UCSD-AML1 (cell line): Measurements from ENCODE around the gene EPHB2.
A peak's percentile ranks its signal among the peaks of the same experiment; 100 is the strongest.

Experiments used
- DNase-seq: peaks from one replicate; lab custom pipeline; 2025; ENCODE audit not compliant: unreplicated experiment; lab: John Stamatoyannopoulos, UW

EPHB2 gene

DNA sequence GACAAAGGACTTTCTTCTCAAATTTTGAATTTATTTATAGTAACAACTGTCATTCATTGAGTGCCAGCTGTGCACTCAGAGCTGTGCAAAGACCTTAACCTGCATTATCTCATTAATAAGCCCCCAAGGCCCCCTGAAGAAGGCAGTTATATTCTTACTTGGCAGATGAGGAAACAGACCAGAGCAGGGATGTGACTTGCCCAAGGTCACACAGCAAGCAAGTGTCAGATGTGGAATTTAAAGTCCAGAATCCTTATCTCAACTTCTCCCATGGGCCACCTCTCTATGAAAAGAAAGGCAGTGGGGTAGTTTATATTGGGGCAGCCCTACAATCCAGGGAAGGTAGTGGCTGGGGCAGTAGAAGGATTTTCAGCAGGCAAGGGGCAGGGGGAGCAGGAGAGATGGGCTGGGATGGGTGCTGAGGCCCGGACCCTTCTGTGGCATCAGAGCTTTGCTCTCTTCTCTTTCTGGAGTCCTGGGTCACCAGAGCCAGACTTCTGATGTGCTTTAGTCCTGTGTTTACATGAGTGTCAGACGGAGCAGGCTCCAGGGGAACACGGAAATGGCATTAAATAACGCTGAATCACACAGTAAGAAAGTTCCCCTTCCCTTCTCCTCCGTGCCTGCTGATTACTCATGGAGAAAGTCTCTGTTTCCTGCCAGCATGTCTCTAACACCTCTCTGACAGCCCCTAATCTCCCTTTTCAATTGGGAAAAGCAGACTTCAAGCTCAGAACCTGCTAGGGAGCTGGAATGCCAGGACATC, 39.5 kb downstream of the EPHB2 start:
- peak; percentile 46 for DNase-seq

DNA sequence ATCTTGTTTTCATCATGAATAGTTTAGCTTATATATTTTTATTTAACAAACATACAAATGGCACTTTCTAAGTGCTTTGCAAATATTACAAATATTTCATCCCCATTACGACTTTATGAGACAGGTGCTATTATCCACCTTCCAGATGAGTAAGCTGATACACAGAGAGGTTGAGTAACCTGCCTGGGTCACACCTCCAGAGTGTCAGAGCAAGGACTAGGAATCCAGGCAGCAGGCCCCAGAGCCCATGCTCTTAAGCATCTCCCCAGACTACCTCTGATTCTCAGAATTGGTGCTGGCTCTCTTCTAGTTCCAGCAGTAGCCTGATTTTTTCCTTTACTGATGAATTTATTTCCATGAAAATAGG, 40.0 kb downstream of the EPHB2 start:
- no peak for DNase-seq

GRCh38 chr1:22751124-22751531, 40.5 kb downstream of the EPHB2 start:
- no peak for DNase-seq

- no peak for DNase-seq
Measured at GRCh38 chr1:22752339-22752738, 41.7 kb downstream of the EPHB2 start.

DNA sequence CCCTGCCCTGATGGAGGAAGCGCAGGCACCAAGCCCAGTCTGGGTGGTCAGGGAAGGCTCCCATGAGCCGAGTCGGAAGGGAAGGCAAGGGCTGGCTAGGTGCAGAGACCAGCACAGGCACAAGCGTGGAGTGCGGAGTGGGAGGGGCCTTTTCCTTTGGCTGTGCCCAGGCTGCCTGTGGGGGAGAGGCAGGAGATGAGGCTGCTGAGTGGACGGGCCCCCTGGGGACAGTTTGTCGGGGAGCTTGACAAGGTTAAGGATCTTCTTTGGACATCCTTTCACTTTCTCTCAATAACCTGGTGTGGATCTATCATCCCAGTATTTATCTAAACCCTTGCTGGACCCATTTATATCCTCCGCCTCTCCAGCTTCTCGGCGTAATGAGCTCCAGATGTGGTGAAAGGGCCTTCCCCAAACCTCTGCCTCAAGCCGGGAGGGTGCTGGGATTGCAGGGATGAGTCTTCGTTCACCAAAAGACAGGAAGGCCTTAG, 42.9 kb downstream of the EPHB2 start:
- DNase-seq: no peak

- no peak for DNase-seq
Measured at GRCh38 chr1:22754106-22754768, 43.6 kb downstream of the EPHB2 start.

GRCh38 chr1:22754824-22755223, 44.2 kb downstream of the EPHB2 start:
- no peak for DNase-seq

GRCh38 chr1:22755641-22756040, 45.0 kb downstream of the EPHB2 start:
- no peak for DNase-seq

DNA sequence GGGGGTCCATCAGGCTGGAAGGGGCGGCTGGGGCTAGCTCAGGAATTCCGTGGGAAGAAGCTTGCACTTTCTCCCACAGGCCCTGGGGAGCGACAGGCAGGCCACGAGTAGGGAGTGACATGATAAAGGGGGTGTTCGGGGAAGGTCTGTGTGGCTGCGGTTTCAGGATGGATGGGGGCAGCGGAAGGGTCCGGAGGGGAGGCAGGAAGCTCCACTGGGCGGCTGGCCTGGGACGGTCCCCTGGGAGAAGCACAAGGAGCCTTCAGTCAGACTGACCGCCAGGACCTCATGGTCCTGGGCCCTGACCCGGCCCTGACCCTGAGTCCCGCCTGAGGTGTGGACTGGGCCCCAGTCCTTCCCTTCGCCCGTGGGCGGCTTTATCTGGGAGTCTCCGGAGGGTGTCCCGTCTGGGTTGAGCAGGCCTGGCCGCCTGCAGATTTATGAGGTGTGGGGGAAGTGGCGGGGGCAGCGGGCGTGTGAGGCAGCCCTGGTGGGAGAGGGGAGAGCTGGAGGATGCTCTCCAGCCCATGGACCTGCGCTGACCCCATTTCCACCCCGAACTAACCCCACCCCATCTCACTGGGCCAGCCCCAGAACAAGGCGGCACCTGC, 45.6 kb downstream of the EPHB2 start:
- no peak for DNase-seq

GRCh38 chr1:22760455-22760854, 49.8 kb downstream of the EPHB2 start:
- DNase-seq: no peak

DNA sequence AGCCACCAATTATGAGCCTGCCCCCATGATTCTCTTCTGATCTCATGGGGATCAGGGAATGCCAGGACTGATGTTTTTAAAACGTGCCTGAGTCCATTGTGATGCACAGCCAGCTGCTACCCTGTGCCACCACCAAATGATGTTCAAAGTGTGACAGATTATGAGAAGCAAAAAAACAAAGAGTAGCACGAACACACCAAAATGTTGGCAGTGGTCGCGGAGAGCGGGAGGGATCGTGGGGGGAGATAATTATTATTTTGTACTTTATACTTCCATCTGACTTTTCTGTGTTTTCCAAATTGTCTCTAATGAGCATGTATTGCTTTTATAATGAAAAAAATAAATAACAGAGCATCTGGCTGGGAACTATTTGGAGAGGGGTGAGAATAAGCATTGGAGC, 50.5 kb downstream of the EPHB2 start:
- no peak for DNase-seq

- no peak for DNase-seq
Measured at GRCh38 chr1:22761821-22762220, 51.2 kb downstream of the EPHB2 start.

DNA sequence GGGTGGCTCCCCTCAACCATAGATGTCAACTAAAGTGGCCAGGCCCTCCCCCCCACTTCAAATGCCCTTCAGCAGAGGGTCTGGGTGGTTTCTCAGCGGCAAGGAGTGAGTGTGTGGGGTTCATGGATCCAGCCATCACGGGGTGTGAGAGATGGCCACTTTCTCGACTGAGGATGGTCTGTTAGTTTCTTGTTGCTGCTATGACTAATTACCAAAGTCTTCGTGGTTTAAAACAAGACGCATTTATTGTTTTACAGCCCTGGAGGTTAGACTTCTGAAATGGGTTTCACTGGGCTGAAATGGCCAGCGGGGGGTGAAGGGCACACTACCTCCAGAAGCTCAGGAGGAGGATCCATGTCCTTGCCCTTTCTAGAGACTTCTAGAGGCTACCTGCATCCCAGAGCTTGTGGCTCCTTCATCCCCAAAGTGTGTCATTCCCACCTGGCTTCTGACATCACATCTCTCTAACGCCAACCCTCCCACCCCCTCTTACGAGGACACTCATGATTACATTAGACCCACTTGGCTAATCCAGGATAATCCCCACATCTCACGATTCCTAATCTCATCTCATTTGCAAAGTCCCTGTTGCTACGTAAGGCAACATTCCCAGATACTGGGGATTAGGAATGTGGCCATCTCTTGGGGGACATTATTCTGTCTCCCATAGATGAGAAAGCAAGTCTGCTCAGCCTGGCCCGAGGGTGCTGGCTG, 53.0 kb downstream of the EPHB2 start:
- DNase-seq: no peak

DNA sequence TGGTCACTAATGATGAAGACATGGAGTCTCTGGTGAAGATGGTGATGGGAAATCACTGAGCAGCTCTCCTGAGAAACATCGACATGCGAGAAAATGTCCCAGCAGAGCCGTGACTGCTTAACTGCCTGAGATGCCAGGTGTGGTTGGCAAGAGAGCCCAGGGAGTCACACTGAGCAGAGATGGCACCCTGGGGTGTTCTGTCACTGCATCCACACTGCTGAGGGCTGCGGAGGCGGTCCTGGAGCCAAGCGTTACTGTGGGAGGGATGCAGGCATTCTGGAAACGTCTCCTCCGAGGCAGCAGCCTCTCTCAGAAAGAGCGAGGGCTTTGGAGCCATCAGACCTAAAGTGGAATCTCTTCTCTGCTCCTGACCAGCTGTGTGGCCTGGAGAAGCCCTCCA, 57.2 kb downstream of the EPHB2 start:
- DNase-seq: no peak

- no peak for DNase-seq
Measured at GRCh38 chr1:22769932-22770331, 59.3 kb downstream of the EPHB2 start.

GRCh38 chr1:22772014-22772413, 61.4 kb downstream of the EPHB2 start:
- no peak for DNase-seq

- no peak for DNase-seq
Measured at GRCh38 chr1:22773981-22774832, 63.6 kb downstream of the EPHB2 start.

DNA sequence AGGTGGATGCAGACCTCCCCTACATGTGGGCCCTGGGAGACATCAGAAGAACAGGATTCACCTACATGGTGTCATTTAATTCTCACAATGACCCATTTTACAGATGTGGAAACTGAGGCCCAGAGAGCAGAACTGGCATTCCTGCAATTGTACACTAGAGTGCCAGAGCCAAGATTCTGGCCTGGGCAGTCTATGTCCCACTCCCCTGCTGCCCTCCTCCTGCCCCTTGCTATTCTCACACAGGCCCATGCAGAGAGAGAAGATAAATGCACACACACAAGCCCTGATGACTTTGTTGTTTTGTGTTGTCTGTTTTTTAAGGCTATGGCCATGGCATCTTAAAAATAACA, 64.2 kb downstream of the EPHB2 start:
- DNase-seq: no peak

GRCh38 chr1:22775478-22775877, 64.8 kb downstream of the EPHB2 start:
- DNase-seq: no peak

- DNase-seq: no peak
Measured at GRCh38 chr1:22776035-22776613, 65.5 kb downstream of the EPHB2 start.
